ENCODE data around the gene OSBPL10. TPM values are rescaled to one million over a fixed set of nuclear protein-coding genes. Genes with fewer than 3 reads are reported as not detected.
A peak's percentile ranks its signal among the peaks of the same experiment; 100 is the strongest.

Gene OSBPL10
- total and polyA plus RNA-seq, 2 donors (not counting 1 experiment from before 2014, with no cell fraction given): 7.1 to 7.5 TPM

GRCh38 chr3:31723701-31724100 lies 257.4 kb downstream of the OSBPL10 start:
- H3K79me2 ChIP-seq (ENCODE audit: control insufficient read depth, insufficient read depth, low read length): no peaks in the 10 kb centered on the region
- no peaks in the 10 kb centered on the region for H4K20me1 ChIP-seq (ENCODE audit: control insufficient read depth, extremely low read depth, insufficient read depth, low read length)
- H3K9ac ChIP-seq (ENCODE audit: insufficient read depth, low read length): no peak overlapping the region
- H3K4me2 ChIP-seq (ENCODE audit: extremely low read depth, insufficient read depth, low read length): no peak overlapping the region
- no peak overlapping the region for H3K4me3 ChIP-seq (replicated peaks in 1 of 4; ENCODE audit: control extremely low read depth in 1 of 4, insufficient read depth in 1 of 4, low read depth in 3 of 4, low read length in 4 of 4)
- H3K36me3 ChIP-seq (ENCODE audit: control insufficient read depth, insufficient read depth, low read length): no peaks in the 10 kb centered on the region
- H2AFZ ChIP-seq (ENCODE audit: low read length): no peak overlapping the region
- no peaks in the 10 kb centered on the region for H3K27me3 ChIP-seq (ENCODE audit: control insufficient read depth, insufficient read depth, low read length)
- H3K4me1 ChIP-seq (ENCODE audit: control insufficient read depth, extremely low read depth, insufficient read depth, low read length): no peaks in the 10 kb centered on the region
- DNase-seq (ENCODE audit: low read depth in 2 of 2): no peak
- no peak overlapping the region for H3K27ac ChIP-seq (ENCODE audit: insufficient read depth, low read length)
- no peaks in the 10 kb centered on the region for H3K9me3 ChIP-seq (ENCODE audit: control insufficient read depth, insufficient read depth, low read depth, low read length)
- no peak for TF ChIP-seq EZH2 (IDR thresholded peaks at IDR 0.05; ENCODE audit: low read length, missing control alignments)
- TF ChIP-seq, protein P1, sequence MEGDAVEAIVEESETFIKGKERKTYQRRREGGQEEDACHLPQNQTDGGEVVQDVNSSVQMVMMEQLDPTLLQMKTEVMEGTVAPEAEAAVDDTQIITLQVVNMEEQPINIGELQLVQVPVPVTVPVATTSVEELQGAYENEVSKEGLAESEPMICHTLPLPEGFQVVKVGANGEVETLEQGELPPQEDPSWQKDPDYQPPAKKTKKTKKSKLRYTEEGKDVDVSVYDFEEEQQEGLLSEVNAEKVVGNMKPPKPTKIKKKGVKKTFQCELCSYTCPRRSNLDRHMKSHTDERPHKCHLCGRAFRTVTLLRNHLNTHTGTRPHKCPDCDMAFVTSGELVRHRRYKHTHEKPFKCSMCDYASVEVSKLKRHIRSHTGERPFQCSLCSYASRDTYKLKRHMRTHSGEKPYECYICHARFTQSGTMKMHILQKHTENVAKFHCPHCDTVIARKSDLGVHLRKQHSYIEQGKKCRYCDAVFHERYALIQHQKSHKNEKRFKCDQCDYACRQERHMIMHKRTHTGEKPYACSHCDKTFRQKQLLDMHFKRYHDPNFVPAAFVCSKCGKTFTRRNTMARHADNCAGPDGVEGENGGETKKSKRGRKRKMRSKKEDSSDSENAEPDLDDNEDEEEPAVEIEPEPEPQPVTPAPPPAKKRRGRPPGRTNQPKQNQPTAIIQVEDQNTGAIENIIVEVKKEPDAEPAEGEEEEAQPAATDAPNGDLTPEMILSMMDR (conservative IDR thresholded peaks at IDR 0.05 in 1 of 2, IDR thresholded peaks at IDR 0.05 in 1 of 2; ENCODE audit: low read depth in 1 of 2, low read length in 2 of 2): no peak

- no peaks in the 10 kb centered on the region for H3K79me2 ChIP-seq (ENCODE audit: control insufficient read depth, insufficient read depth, low read length)
- H3K36me3 ChIP-seq (ENCODE audit: control insufficient read depth, insufficient read depth, low read length): no peaks in the 10 kb centered on the region
- no peaks in the 10 kb centered on the region for H3K4me1 ChIP-seq (ENCODE audit: control insufficient read depth, extremely low read depth, insufficient read depth, low read length)
- DNase-seq (ENCODE audit: low read depth in 2 of 2): peak in 1 of 2 donors; percentile 69
- H3K9ac ChIP-seq (ENCODE audit: insufficient read depth, low read length): no peak overlapping the region
- H3K27ac ChIP-seq (ENCODE audit: insufficient read depth, low read length): no peak overlapping the region
- H3K4me3 ChIP-seq (replicated peaks in 1 of 4; ENCODE audit: control extremely low read depth in 1 of 4, insufficient read depth in 1 of 4, low read depth in 3 of 4, low read length in 4 of 4): no peak overlapping the region
- no peaks in the 10 kb centered on the region for H3K27me3 ChIP-seq (ENCODE audit: control insufficient read depth, insufficient read depth, low read length)
- no peaks in the 10 kb centered on the region for H4K20me1 ChIP-seq (ENCODE audit: control insufficient read depth, extremely low read depth, insufficient read depth, low read length)
- no peak overlapping the region for H2AFZ ChIP-seq (ENCODE audit: low read length)
- TF ChIP-seq, protein P1 (conservative IDR thresholded peaks at IDR 0.05 in 1 of 2, IDR thresholded peaks at IDR 0.05 in 1 of 2; ENCODE audit: low read depth in 1 of 2, low read length in 2 of 2): no peak
- TF ChIP-seq EZH2 (IDR thresholded peaks at IDR 0.05; ENCODE audit: low read length, missing control alignments): no peak
- no peaks in the 10 kb centered on the region for H3K9me3 ChIP-seq (ENCODE audit: control insufficient read depth, insufficient read depth, low read depth, low read length)
- H3K4me2 ChIP-seq (ENCODE audit: extremely low read depth, insufficient read depth, low read length): no peak overlapping the region
Observed at GRCh38 chr3:31721676-31722075, 259.4 kb downstream of the OSBPL10 start.

DNA sequence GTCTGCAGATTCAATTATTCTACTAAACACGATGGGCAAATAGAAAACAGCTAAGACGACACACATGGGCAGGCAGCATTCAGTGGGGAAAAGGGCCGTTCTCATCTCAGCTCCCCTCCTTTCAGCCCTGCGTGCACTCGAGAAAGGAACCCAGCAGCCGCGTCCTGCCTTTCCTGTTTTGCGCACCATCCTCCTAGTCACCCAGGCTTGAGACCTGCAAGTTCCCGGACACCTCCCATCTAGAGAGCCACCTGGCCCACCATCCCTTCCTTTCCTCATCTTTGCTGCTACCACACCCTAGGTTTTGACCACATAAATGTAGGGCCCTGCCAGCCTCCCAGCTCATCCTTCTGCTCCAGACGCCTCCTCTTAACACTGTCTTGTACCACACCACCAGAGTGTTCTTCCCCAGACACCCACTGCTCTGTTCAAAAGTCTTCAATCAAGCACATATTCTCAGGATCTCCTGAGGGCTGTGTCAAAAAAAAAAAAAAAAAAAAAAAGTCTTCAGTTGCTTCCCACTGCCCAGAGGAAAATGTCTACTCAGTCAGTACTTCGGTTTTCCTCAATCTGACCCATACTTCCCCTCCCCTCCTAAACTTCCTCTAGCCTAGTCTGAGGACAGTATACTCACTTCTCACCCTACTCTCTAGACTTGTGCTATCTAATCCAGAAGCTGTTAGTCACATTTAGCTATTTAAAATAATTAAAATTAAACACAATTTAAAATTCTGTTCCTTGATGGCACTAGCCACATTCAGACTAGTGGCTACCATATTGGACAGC lies 266.4 kb downstream of the OSBPL10 start:
- Histone ChIP-seq H3K9ac (ENCODE audit: insufficient read depth, low read length) (no peak overlapping the region), H4K20me1 (ENCODE audit: control insufficient read depth, extremely low read depth, insufficient read depth, low read length) (no peaks in the 10 kb centered on the region), H3K36me3 (ENCODE audit: control insufficient read depth, insufficient read depth, low read length) (no peaks in the 10 kb centered on the region), H3K27ac (ENCODE audit: insufficient read depth, low read length) (no peak overlapping the region), H3K4me2 (ENCODE audit: extremely low read depth, insufficient read depth, low read length) (no peak overlapping the region), H3K79me2 (ENCODE audit: control insufficient read depth, insufficient read depth, low read length) (no peaks in the 10 kb centered on the region), H3K27me3 (ENCODE audit: control insufficient read depth, insufficient read depth, low read length) (no peaks in the 10 kb centered on the region), H3K4me3 (replicated peaks in 1 of 4; ENCODE audit: control extremely low read depth in 1 of 4, insufficient read depth in 1 of 4, low read depth in 3 of 4, low read length in 4 of 4) (no peak overlapping the region), H3K4me1 (ENCODE audit: control insufficient read depth, extremely low read depth, insufficient read depth, low read length) (no peaks in the 10 kb centered on the region), H3K9me3 (ENCODE audit: control insufficient read depth, insufficient read depth, low read depth, low read length) (no peaks in the 10 kb centered on the region), H2AFZ (ENCODE audit: low read length) (no peak overlapping the region)
- TF ChIP-seq, protein P1 (conservative IDR thresholded peaks at IDR 0.05 in 1 of 2, IDR thresholded peaks at IDR 0.05 in 1 of 2; ENCODE audit: low read depth in 1 of 2, low read length in 2 of 2): no peak
- TF ChIP-seq EZH2 (IDR thresholded peaks at IDR 0.05; ENCODE audit: low read length, missing control alignments): no peak
- no peak for DNase-seq (ENCODE audit: low read depth in 2 of 2)

All from fibroblast of lung (primary cell).